OCI-LY7 (cell line): ENCODE data around the gene G2E3. TPM values are rescaled to one million over a fixed set of nuclear protein-coding genes. Genes with fewer than 3 reads are reported as not detected.

Experiments used
- BruUV-seq: library from RNA; stranded (reverse); fragments of 400-500 nt; replicated peaks from 2 replicates; lab custom pipeline; 2021; lab: Mats Ljungman, UMichigan
- CTCF ChIA-PET: fragments of 300-600 bp; sonication (Branson Sonifier 250); formaldehyde crosslinking; loops from one replicate; lab custom pipeline; 2022; ENCODE audit warnings: antibody characterized with exemption; ENCODE audit not compliant: unreplicated experiment; lab: Charles Lee
- POLR2A ChIA-PET: fragments of 300-600 bp; sonication (Branson Sonifier 250); formaldehyde crosslinking; loops from one replicate; lab custom pipeline; 2022; ENCODE audit warnings: antibody characterized with exemption; lab: Charles Lee
- DNase-seq: peaks from one replicate; pipeline ENCODE4 v3.0.0-alpha.2; 2015; ENCODE audit warnings: low spot score
- H2AFZ ChIP-seq: fragments of 200-600 bp; sonication (generic), shearing (Covaris generic); 2 replicates; pipeline ENCODE4 v1.6.1; 2014; ENCODE audit warnings: mild to moderate bottlenecking, antibody characterized with exemption, low read length, moderate library complexity
- H3K27ac ChIP-seq: fragments of 200-600 bp; sonication (generic); 2 replicates; pipeline ENCODE4 v1.5.1; 2014; ENCODE audit warnings: mixed run types, low read depth, mild to moderate bottlenecking, moderate library complexity, low read length, inconsistent platforms; ENCODE audit not compliant: poor library complexity, severe bottlenecking
- H3K36me3 ChIP-seq: fragments of 200-600 bp; sonication (generic); 2 replicates; pipeline ENCODE4 v1.6.1; 2014; ENCODE audit warnings: mild to moderate bottlenecking, antibody characterized with exemption, low read length, moderate library complexity, mixed read lengths; ENCODE audit not compliant: insufficient read depth
- H3K4me1 ChIP-seq: fragments of 200-600 bp; sonication (generic); 2 replicates; pipeline ENCODE4 v1.5.1; 2014; ENCODE audit warnings: mild to moderate bottlenecking, low read length; ENCODE audit not compliant: insufficient read depth, poor library complexity, severe bottlenecking
- H3K4me2 ChIP-seq: fragments of 200-600 bp; sonication (generic); 2 replicates; pipeline ENCODE4 v1.6.1; 2014; ENCODE audit warnings: mild to moderate bottlenecking, low read length
- H3K4me3 ChIP-seq: fragments of 200-600 bp; sonication (generic); 2 replicates; pipeline ENCODE4 v1.5.1; 2014; ENCODE audit warnings: mild to moderate bottlenecking, low read depth, low read length; ENCODE audit not compliant: poor library complexity, severe bottlenecking
- H3K79me2 ChIP-seq: fragments of 200-600 bp; sonication (generic); 2 replicates; pipeline ENCODE4 v1.6.1; 2016; ENCODE audit warnings: low read depth, mild to moderate bottlenecking, low read length, moderate library complexity, mixed read lengths; ENCODE audit not compliant: insufficient read depth
- H3K9me2 ChIP-seq: fragments of 200-600 bp; sonication (generic); 2 replicates; pipeline ENCODE4 v1.6.1; 2016; ENCODE audit warnings: mild to moderate bottlenecking, low read length, mixed read lengths; ENCODE audit not compliant: insufficient read depth
- H3K9me3 ChIP-seq: fragments of 200-600 bp; sonication (generic); 2 replicates; pipeline ENCODE4 v1.6.1; 2014; ENCODE audit warnings: mild to moderate bottlenecking, mixed run types, low read length, mixed read lengths
- H4K20me1 ChIP-seq: fragments of 200-600 bp; sonication (generic); 2 replicates; pipeline ENCODE4 v1.6.1; 2014; ENCODE audit warnings: mild to moderate bottlenecking, antibody characterized with exemption, low read length, moderate library complexity, mixed read lengths; ENCODE audit not compliant: insufficient read depth
- EZH2phosphoT487 ChIP-seq: fragments of 200-600 bp; sonication (generic); IDR thresholded peaks from 2 replicates; pipeline ENCODE4 v1.6.1; 2018; ENCODE audit warnings: low read depth, borderline replicate concordance, mild to moderate bottlenecking, mixed run types, antibody characterized with exemption, low read length, moderate library complexity, mixed read lengths
- intact Hi-C: fragments of 100-400 bp; cut with micrococcal nuclease; formaldehyde crosslinking; loops from one replicate; pipeline ENCODE4 v1.10.0; 2022; ENCODE audit not compliant: unreplicated experiment
- total RNA-seq, 2 experiments: library from RNA; depleted of rRNA in 1 of 2; stranded (reverse); fragments of >200 nt in 1 of 2; shearing (Covaris generic) in 1 of 2; gene quantifications; 2 replicates each; pipeline ENCODE4 v1.2.3, GENCODE V29; 2014 to 2022
- TF ChIP-seq, protein P1 (sequence below): fragments of 200-600 bp; sonication (generic); conservative IDR thresholded peaks from 2 replicates; pipeline ENCODE4 v1.5.1; 2014; ENCODE audit warnings: mild to moderate bottlenecking, antibody characterized with exemption, low read length, moderate library complexity, mixed read lengths

G2E3 gene
- total RNA-seq, 2 experiments from 2014 or later = 22.3 to 43.9 TPM

- POLR2A ChIA-PET = interaction anchor here (0.6 to 3.4 kb wide), 23 partner anchors 10 to 586 kb away, joined by 3 to 10 read pairs (median 4); partner anchors contain the start of genes G2E3 and HECTD1
- no TSS peak for BruUV-seq
- H3K27ac ChIP-seq = peak within 1 kb of the TSS; percentile 74
- H3K36me3 ChIP-seq = peaks cover 29% of the 10 kb centered on the region
- DNase-seq = peak; percentile 95
- TF ChIP-seq, protein P1, sequence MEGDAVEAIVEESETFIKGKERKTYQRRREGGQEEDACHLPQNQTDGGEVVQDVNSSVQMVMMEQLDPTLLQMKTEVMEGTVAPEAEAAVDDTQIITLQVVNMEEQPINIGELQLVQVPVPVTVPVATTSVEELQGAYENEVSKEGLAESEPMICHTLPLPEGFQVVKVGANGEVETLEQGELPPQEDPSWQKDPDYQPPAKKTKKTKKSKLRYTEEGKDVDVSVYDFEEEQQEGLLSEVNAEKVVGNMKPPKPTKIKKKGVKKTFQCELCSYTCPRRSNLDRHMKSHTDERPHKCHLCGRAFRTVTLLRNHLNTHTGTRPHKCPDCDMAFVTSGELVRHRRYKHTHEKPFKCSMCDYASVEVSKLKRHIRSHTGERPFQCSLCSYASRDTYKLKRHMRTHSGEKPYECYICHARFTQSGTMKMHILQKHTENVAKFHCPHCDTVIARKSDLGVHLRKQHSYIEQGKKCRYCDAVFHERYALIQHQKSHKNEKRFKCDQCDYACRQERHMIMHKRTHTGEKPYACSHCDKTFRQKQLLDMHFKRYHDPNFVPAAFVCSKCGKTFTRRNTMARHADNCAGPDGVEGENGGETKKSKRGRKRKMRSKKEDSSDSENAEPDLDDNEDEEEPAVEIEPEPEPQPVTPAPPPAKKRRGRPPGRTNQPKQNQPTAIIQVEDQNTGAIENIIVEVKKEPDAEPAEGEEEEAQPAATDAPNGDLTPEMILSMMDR = no peak
- no peak for TF ChIP-seq EZH2phosphoT487
- CTCF ChIA-PET = no interaction called here
- no peaks in the 10 kb centered on the region for H4K20me1 ChIP-seq
- H3K4me2 ChIP-seq = peak within 1 kb of the TSS; percentile 93
- no peaks in the 10 kb centered on the region for H3K9me3 ChIP-seq
- intact Hi-C loops = loop anchor here (1.0 to 10.0 kb wide), 2 partner anchors 63 to 1583 kb away; partner anchors contain the start of genes G2E3, RNU6-7 and RNU6-8
- peaks cover 48% of the 10 kb centered on the region for H3K79me2 ChIP-seq
- H3K4me3 ChIP-seq = peak within 1 kb of the TSS; percentile 81
- H2AFZ ChIP-seq = peak within 1 kb of the TSS; percentile 70
- peaks cover 28% of the 10 kb centered on the region for H3K4me1 ChIP-seq
- no peaks in the 10 kb centered on the region for H3K9me2 ChIP-seq
These were observed 63.2 kb downstream of the G2E3 start, which contains the start of gene SCFD1 for GRCh38 chr14:30621940-30622830. TSS of gene SCFD1 (plus strand) at chr14:30622319. CDS start at chr14:30622339, 20 bp downstream.

DNA sequence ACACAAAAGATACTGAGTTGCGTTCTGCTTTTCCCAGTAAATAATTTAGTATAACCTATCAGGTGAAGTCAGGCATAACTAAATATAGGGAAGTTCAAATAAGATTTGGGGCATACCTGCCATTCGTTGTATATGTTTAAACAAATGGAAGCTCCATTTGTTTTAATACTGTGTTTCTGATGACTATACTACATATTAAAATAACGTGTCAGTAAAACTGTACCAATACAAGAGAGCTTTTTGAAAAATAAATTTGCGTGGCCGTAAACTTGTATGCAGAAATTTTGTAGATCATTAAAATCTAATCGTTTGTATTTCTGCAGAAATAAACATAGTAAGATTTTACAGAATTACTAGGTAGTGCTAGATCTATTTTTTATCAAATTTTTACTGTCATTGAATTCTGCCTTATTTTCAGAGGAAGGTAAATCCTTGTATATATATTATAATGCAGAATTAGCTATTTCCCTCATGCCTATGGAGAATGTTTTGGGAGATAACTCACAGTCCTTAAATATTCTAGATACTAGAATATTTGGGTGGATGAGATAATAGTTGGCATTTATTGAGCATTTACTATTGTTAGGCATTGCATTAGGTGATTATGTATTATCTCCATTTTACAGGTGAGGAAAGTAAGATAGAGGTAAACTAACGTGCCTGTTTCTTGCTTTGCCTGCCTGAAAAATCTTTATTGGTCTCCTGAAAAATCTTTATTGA, 64.6 kb downstream of the G2E3 start:
- ChIA-PET POLR2A (interaction anchor here (0.5 to 3.4 kb wide), 11 partner anchors 8 to 1487 kb away, joined by 3 to 10 read pairs (median 4); partner anchors contain the start of gene G2E3), CTCF (no interaction called here)
- no TSS peak for BruUV-seq
- H2AFZ ChIP-seq = no peak overlapping the region
- DNase-seq = no peak
- no peaks in the 10 kb centered on the region for H3K9me2 ChIP-seq
- no peaks in the 10 kb centered on the region for H4K20me1 ChIP-seq
- H3K4me1 ChIP-seq = peaks cover 28% of the 10 kb centered on the region
- peaks cover 33% of the 10 kb centered on the region for H3K36me3 ChIP-seq
- TF ChIP-seq, protein P1 = no peak
- no peak for TF ChIP-seq EZH2phosphoT487
- peak overlapping the region; percentile 91 for H3K4me2 ChIP-seq
- H3K4me3 ChIP-seq = peak overlapping the region; percentile 81
- peaks cover 59% of the 10 kb centered on the region for H3K79me2 ChIP-seq
- intact Hi-C loops = loop anchor here (10.0 kb wide), 1 partner anchor 1581 kb away; the partner anchor contains the start of genes RNU6-7 and RNU6-8
- H3K9me3 ChIP-seq = no peaks in the 10 kb centered on the region
- H3K27ac ChIP-seq = no peak overlapping the region
